NCI-H526 treated with DMSO at 0.1 percent for 48 hours (cell line): ENCODE data around the gene S1PR1.
"Not testable (repeated sequence)": the region's sequence is repeated elsewhere in the genome, so short reads cannot be mapped to it uniquely, and the experiment has no call there.

Experiments used
- DNase-seq: peaks from one replicate; lab custom pipeline; 2025; lab: John Stamatoyannopoulos, UW

The S1PR1 gene

DNA sequence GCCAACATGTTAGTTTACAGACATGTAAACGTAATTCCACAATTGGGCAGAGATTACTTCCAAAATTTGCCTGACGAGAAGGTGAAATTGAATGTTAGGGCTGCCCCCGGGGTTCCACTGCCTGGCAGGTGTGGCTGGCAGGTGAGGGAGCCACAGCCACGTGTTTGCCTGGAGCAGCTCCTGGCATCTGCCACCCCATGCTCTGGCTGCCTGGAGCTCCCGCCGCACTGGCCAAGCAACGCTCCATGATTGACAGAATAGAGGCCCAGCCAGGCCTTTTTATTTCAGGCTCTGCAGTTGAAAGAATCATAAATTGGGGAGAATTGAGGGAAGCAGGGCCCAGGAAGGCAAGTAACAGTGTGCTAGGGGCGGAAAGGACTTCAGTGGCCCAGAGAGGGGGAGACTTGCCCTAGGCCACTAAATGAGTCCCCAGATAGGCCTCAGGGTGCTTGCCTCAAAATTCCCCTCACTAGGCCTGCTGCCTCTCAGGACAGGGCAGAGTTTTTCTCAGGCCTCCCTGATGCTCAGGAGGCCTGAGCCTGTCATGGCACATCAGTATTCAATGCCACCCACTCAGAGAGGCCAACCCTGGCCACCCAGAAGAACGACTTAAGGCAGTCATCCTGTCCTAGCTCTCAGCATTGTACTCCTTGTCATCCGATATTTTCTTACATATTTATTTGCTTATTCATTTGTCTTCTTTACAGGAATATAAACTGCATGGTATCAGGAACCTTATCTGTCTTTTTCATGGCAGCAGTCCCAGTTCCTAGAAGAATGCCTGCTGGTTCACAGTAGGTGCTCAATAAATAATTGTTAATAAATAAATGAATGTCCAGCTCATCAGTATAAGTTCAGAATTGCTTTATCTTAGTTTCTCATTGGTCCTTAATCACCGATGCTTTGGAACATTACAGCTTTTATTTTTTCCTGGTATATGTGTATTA, 16.6 kb upstream of the S1PR1 start:
- DNase-seq = peak; percentile 5

DNA sequence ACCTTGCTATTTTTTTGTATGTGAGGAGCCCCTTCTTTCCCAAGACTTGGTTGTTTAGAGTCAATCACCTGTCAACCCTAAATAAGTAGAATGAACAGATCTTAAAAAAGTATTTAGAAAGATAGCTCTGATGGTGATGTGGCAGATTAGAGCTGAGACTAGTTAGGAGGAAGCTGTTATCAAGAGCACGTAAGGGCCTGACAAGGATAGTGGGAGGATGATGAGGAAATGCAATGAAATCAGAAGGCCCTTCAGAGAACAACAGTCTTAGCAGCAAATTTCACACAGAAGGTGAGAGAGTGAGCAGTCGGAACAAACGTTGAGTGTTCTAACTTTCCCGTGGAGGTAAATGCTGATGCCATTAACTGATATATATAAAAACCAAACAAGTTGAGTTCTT, 15.9 kb upstream of the S1PR1 start:
- DNase-seq = no peak

DNA sequence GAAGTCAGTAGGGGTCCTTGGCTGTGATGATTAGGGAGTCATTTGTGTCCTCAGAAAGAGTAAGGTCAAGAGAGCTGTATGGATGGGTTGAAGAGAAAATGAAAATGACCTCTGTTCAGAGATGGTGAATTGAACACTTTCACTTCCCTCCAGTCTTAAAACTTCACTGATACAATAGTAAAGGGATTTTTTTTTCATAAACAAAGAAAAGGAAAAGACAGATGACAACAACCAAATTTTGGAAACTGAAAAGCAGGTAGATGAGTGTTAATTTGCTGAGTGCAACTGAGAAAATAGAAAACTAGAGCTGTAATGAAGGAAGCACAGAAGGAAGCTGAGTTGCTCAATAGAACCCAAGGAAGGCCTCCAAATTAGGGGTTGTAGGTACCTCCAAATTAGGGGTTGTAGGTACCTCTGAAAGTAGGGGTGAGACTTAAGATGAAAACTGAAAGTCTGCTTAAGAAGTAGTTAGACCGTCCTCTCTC, 14.8 kb upstream of the S1PR1 start:
- DNase-seq = no peak

DNA sequence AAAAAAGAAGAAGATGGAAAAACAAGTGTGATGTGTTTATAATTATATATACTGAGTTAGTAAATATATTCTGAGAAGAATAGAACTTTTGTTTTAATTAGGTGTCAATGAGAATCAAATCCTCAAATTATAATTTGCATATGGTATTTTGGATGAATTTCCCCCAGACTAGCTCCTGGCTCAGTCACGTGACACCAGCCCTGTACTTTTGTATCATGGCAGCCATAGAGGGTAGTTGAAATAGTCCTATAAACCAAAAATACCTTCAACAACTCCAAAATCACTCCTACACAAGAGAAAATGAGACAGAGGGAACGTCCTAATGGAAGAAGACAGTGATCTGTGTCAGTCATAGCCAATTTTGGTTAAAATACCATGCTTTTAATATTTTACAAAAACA, 9.0 kb upstream of the S1PR1 start:
- DNase-seq = no peak

DNA sequence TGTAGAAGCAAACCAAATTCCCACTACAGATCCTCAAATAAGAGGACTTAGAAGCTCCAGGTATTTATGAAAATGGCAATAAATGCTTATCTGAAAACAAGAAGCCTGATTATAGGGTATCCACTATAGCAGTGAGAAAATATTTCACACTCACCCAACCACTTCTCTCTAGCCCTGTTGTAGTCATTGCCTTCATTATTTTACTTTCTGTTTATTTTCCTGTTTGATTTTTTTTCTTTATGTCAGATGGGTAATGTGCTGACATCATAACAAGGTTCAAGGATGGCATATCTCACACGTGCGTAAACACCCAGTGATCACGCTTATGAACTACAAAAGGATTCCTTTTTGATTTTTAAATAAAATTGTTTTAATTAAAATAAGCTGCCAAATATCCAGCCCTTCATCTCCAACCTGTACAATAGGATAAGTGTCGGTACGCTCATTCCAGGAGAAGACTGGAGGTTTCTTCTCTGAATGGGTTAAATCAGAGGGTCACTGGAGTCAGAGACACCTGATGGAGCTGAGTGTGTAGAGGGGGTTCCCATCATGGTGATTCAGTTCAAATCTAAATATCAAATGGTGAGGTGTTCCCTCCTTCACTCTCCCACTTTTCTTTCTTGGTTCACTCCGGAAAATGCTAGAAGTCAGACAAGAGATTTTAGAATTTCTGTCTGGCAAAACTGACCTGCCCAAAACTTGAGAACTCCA, 8.2 kb upstream of the S1PR1 start:
- DNase-seq = no peak

DNA sequence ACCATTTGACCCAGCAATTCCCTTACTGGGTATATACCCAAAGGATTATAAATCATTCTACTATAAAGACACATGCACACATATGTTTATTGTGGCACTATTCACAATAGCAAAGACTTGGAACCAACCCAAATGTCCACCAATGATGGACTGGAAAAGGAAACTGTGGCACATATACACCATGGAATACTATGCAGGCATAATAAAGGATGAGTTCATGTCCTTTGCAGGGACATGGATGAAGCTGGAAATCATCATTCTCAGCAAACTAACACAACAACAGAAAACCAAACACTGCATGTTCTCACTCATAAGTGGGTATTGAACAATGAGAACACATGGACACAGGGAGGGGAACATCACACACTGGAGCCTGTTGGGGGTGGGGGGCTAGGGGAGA, 4.6 kb upstream of the S1PR1 start:
- DNase-seq = not testable (repeated sequence)

DNA sequence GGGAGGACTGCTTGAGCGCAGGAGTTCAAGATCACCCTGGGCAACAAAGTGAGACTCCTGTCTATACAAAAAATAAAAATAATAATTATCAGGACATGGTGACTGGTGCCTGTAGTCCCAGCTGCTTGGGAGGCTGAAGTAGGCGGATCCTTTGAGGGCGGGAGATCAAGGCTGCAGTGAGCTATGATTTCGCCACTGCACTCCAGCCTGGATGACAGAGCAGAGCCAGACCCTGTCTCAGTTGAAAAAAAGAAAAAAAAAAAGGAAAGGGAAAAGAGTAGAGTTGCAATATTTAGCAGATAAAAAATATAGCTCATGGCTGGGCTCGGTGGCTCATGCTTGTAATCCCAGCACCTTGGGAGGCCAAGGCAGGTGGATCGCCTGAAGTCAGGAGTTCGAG, 3.3 kb upstream of the S1PR1 start:
- no peak for DNase-seq

DNA sequence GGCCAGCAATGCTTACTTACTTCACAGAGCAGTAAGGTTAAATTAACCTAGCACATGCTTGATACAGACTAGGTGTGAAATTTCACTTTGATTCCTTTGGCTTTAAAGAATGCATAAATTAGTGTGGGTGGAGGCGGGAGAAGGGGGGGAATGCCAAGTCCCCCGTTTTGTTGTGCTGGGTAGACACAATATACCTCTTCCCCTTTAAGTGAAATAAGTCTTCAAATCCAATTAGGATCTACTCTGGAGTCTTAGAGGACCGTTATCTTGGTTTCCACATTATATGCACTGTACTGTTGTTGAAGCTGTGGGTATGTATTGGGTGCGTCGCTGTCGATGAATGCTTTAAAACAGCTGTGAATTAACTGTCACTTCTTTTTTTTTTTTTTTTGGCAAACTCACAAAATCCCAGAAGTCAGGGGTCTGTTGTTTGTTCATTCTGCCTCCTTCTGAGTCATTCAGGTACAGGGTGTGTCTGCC, 1.6 kb upstream of the S1PR1 start:
- no peak for DNase-seq

DNA sequence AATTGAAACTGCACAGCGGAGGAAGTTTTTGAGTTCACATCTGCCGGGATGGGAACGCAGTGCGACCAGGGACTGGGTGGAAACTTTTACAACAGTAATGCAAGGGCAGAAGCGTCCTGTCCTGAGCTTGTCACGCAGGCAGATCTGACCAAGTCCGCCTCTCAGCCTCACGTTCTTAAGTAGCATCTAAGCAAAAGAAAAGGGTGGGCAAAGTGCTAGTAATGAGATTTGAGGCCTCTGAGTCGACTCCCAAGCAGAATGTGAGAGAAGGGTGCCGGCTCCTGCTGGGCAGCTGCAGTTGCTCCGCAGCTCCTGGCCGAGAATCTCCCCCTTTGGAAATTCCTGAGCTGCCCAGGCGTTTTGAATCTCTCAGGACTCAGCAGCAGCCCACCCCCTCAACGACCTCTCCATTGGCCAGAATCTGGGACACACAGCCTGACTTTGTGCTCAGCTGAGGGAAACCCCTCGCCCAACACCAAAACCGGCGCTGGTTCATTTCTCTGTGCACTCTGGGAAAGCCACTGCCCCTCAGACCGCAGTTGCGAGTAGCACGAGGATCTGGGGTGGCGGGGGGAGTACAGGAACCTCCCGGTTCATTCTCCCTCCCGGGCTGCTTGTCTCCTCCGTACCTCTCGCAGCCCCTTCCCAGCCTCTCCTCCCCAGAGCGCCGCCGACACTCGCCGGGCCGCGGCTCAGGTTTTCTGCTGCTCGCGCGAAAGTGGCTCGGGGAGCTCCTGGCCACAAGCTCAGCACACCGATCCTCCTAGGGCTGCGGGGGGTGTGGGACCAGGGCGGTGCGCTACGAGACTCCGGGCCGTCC, 913 bp upstream of the S1PR1 start:
- DNase-seq = peak; percentile 32

DNA sequence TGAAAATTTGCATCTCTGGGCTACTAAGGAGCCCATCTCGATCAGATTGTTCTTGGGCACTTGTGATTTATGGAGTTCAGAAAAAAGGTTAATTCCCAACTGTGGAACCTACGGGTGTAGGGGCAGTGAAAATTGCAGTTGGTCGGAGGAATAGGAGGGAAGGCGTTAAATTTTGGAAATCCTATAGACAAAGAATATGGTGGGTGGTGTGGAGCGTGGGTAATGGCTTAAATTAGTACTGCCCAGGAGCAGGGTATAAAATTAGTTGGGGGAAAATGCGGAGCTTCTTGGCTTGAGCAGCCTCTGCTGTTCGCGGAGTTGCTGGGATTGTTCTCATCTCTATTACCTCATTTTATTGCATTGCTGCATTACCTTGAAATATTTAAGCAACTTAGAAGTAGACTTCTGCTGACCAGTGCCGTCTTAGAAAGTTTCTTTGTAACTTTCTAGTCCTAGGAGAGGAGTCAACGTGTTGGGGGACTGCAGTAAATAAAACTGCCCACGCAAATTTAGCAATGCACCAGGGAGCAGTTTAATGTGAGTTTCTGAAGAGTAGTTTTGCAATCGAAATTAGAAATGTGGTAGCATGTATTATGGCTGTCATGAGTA, 514 bp downstream of the S1PR1 start:
- DNase-seq = no peak

DNA sequence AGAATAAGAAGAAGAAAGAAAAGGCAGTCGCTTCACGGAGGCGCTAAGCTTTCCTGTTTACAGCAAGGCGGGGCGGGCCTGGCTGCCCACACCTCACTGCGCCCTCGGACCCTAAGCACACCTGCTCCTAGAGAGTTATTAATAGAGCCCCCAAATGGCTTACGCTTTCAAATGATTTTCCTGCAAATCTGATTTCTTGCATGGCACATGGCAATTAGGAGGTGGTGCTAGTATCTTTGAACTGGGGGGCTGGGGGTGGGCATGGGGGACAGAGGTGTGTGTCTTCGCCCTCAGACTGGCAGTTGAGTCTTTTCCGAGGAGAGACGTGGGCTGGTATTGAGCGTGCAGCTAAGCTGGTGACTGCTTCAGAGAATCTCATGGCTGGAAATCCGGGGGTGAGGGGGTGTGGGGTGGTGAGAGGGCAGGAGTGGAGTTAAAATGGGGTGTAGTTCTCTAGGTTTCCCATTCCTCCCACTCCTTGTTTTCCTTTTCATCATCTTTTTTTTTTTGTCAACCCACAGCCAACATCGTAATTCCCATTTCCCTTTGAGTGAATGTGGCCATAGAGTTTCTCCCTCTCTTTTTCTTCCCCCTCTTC, 1.3 kb downstream of the S1PR1 start:
- DNase-seq = no peak

DNA sequence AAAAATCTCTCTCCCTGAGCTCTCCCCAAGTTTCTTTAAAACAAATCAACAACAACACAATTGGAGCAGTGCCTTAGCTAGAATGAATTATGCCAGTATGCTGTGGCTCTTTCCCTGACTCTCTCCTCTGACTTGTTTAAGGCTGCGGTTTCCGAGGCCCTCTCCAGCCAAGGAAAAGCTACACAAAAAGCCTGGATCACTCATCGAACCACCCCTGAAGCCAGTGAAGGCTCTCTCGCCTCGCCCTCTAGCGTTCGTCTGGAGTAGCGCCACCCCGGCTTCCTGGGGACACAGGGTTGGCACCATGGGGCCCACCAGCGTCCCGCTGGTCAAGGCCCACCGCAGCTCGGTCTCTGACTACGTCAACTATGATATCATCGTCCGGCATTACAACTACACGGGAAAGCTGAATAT, 1.9 kb downstream of the S1PR1 start:
- DNase-seq = peak; percentile 77

DNA sequence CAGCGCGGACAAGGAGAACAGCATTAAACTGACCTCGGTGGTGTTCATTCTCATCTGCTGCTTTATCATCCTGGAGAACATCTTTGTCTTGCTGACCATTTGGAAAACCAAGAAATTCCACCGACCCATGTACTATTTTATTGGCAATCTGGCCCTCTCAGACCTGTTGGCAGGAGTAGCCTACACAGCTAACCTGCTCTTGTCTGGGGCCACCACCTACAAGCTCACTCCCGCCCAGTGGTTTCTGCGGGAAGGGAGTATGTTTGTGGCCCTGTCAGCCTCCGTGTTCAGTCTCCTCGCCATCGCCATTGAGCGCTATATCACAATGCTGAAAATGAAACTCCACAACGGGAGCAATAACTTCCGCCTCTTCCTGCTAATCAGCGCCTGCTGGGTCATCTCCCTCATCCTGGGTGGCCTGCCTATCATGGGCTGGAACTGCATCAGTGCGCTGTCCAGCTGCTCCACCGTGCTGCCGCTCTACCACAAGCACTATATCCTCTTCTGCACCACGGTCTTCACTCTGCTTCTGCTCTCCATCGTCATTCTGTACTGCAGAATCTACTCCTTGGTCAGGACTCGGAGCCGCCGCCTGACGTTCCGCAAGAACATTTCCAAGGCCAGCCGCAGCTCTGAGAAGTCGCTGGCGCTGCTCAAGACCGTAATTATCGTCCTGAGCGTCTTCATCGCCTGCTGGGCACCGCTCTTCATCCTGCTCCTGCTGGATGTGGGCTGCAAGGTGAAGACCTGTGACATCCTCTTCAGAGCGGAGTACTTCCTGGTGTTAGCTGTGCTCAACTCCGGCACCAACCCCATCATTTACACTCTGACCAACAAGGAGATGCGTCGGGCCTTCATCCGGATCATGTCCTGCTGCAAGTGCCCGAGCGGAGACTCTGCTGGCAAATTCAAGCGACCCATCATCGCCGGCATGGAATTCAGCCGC, 2.5 kb downstream of the S1PR1 start:
- no peak for DNase-seq

DNA sequence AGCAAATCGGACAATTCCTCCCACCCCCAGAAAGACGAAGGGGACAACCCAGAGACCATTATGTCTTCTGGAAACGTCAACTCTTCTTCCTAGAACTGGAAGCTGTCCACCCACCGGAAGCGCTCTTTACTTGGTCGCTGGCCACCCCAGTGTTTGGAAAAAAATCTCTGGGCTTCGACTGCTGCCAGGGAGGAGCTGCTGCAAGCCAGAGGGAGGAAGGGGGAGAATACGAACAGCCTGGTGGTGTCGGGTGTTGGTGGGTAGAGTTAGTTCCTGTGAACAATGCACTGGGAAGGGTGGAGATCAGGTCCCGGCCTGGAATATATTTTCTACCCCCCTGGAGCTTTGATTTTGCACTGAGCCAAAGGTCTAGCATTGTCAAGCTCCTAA, 3.2 kb downstream of the S1PR1 start:
- no peak for DNase-seq

DNA sequence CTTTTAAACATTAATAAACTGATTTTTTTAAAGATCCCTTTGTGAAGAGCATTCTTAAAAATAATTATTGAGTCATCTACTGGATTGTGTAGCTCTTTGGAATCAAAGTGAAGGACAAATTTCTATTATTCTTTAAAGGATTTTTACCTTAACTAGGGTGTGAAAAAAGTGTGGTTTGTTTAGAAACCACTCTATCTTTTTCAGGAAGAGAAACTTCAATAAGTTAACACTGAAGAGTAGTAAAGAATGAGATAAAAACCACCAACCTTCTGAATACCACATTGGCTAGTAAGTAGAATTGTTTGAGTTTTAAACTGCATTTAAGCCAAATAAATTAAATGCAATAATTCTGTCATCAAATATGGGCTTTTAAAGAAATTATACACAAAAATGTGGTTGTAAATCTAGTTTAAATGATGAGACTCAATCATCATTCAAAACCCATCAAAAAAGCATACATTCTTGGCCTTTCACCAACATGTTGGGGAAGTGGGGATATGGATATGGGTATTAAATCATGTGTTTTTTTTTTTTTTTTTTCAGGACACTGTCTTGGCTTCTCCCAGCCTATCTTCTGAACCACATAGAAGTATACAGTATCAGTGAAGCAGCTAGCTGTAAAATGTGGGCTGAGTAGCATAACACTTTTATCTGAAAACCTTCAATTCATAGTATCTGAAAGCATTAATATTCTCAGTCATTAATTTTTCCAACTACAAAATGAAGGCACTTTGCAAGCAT, 4.8 kb downstream of the S1PR1 start:
- no peak for DNase-seq

DNA sequence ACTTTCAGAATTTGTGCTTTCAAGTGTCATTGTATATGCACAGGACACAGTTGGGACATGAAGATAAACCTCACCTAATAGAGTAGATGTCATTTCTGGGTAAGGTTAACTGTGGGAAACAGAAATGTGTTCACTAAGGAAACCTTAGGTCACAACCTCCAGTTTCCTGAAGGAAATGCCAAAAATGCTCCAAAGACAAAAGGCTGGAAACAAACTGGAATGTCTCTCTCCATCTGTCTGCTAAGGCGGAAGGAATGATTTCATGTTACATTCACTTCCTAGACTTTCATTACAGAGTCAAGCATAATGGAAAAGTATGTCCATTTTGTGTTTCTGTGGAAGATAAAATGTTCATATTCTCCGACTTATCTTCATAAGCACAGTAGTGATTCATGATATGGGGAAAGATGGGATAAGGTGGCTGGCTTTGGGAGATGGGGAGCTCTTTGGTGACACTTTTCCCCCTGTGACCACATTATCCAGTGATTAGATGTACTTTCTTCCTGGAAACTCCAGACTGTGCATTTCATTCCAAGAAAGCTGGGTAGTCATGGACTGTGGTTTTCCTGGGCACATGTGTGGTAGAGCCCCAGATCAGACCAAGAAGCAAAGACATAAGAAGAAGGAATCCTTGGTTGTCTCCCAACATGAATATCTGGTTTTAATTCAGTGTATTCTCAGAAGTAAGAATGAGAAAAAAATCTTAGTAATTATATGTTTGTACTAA, 5.7 kb downstream of the S1PR1 start:
- no peak for DNase-seq

DNA sequence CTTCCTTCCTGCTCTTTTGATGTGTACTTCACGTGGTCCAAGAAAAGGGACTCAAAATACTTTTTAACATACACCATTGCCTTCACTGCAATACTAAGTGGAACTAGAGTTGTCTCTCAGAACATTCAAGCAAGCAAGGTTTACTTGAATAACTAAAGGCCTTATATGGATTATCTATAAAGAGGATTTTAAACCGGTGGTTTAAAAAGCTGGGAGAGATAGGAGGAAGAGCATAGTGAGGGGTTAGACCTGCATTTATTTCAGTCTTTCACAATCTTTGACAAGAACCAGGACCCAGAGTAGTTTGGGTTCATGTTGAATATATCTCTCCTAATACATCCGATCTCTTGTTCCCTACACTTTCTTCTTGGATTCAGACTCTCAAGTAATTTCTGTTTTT, 6.9 kb downstream of the S1PR1 start:
- DNase-seq = no peak

DNA sequence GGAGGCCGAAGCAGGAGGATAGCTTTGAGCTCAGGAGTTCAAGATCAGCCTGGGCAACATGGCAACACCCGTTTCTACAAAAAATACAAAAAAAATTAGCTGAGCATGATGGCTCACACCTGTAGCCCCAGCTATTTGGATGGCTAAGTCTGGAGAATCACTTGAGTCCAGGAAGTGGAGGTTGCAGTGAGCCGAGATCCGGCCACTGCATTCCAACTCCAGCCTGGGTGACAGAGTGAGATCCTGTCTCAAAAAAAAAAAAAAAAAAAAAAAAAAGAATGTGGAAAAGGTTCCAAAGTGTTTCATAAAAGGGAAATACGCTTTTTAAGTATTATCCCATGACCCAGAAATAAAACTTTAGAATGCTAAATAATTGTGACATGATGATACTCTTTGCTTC, 8.0 kb downstream of the S1PR1 start:
- DNase-seq = no peak
